Neural cell (in vitro differentiated cells): ENCODE measurements around the gene MED13L.

Experiments
- CTCF ChIP-seq: fragments of 450-650 bp; IDR thresholded peaks from 2 replicates; pipeline ENCODE4 v1.5.1; 2014; ENCODE audit warnings: antibody characterized with exemption, mild to moderate bottlenecking, moderate library complexity; ENCODE audit not compliant: poor library complexity, severe bottlenecking
- EZH2 ChIP-seq: fragments of 200-600, 300-800 bp; shearing (Covaris generic), sonication (generic); IDR thresholded peaks from 2 replicates; pipeline ENCODE4 v1.6.1; 2014; ENCODE audit warnings: antibody characterized with exemption, low read length, borderline replicate concordance, mild to moderate bottlenecking; ENCODE audit not compliant: insufficient read depth, poor library complexity, severe bottlenecking
- POLR2AphosphoS5 ChIP-seq: IDR thresholded peaks from 2 replicates; pipeline ENCODE4 v1.6.1; 2012
- SMC3 ChIP-seq: fragments of 450-650 bp; conservative IDR thresholded peaks from 2 replicates; pipeline ENCODE4 v1.6.1; 2014; ENCODE audit warnings: antibody characterized with exemption, mild to moderate bottlenecking, moderate library complexity; ENCODE audit not compliant: poor library complexity

GRCh38 chr12:116277467-116278278 is at the start of gene MED13L:
- TF ChIP-seq CTCF (peak; percentile 58), POLR2AphosphoS5 (peak; percentile 75), EZH2 (no peak), SMC3 (peak; percentile 54)
